HUDEP-2 (cell line): Measurements from ENCODE around the gene CDC26.
"Not testable (repeated sequence)": the region's sequence is repeated elsewhere in the genome, so short reads cannot be mapped to it uniquely, and the experiment has no call there.

Experiments used
- DNase-seq, 76 experiments: peaks; one replicate each; lab custom pipeline; 2025; ENCODE audit not compliant: unreplicated experiment in 76 of 76; lab: John Stamatoyannopoulos, UW

CDC26 gene

GRCh38 chr9:113296247-113296646 is 20.9 kb upstream of the CDC26 start:
- DNase-seq, result peak in 11 of 76 experiments; percentile 2 to 25 (median 13)

- no peak for DNase-seq
These were observed 18.0 kb upstream of the CDC26 start for GRCh38 chr9:113293285-113293878.

GRCh38 chr9:113290052-113290607 is 14.8 kb upstream of the CDC26 start:
- DNase-seq, result no peak

GRCh38 chr9:113289091-113289490 is 13.7 kb upstream of the CDC26 start:
- DNase-seq, result no peak

GRCh38 chr9:113281356-113281755 is 6.0 kb upstream of the CDC26 start:
- no peak for DNase-seq

GRCh38 chr9:113278840-113279239 is 3.5 kb upstream of the CDC26 start:
- no peak for DNase-seq

- peak in 35 of 76 experiments; percentile 5 to 71 (median 44) for DNase-seq
These were observed 757 bp downstream of the CDC26 start for GRCh38 chr9:113274474-113275156.

- peak in 9 of 76 experiments; percentile 7 to 37 (median 15) for DNase-seq
These were observed 5.5 kb downstream of the CDC26 start for GRCh38 chr9:113269871-113270270.

GRCh38 chr9:113269355-113269754 is 6.0 kb downstream of the CDC26 start:
- no peak for DNase-seq

GRCh38 chr9:113267911-113268566 is 7.3 kb downstream of the CDC26 start:
- peak in 27 of 76 experiments; percentile 9 to 78 (median 45) for DNase-seq

GRCh38 chr9:113266174-113266573 is 9.2 kb downstream of the CDC26 start:
- DNase-seq, result no peak

GRCh38 chr9:113261917-113262671 is 13.3 kb downstream of the CDC26 start:
- no peak for DNase-seq

GRCh38 chr9:113258282-113258681 is 17.1 kb downstream of the CDC26 start:
- no peak for DNase-seq

GRCh38 chr9:113257863-113258262 is 17.5 kb downstream of the CDC26 start:
- DNase-seq, result no peak

- no peak for DNase-seq
These were observed 19.9 kb downstream of the CDC26 start for GRCh38 chr9:113255438-113255837.

- no peak for DNase-seq
These were observed 20.4 kb downstream of the CDC26 start for GRCh38 chr9:113254991-113255390.

GRCh38 chr9:113250807-113251206 is 24.6 kb downstream of the CDC26 start:
- no peak for DNase-seq

GRCh38 chr9:113249661-113250060 is 25.7 kb downstream of the CDC26 start:
- DNase-seq, result not testable (repeated sequence)

- no peak for DNase-seq
These were observed 27.7 kb downstream of the CDC26 start for GRCh38 chr9:113247640-113248039.

- DNase-seq, result no peak
These were observed 28.4 kb downstream of the CDC26 start for GRCh38 chr9:113246928-113247327.

GRCh38 chr9:113245894-113246293 is 29.5 kb downstream of the CDC26 start:
- no peak for DNase-seq
